Measurements from ENCODE around the gene PLCD3. TPM values are rescaled to one million over a fixed set of nuclear protein-coding genes. Genes with fewer than 3 reads are reported as not detected.
A peak's percentile ranks its signal among the peaks of the same experiment; 100 is the strongest.

PLCD3 gene
- polyA plus RNA-seq, 4 donors = 24.3 to 38.3 (median 27.9) TPM

- DNase-seq (ENCODE audit: low read depth in 4 of 4, low spot score in 3 of 4) = no peak
Measured at GRCh38 chr17:45106096-45106495, 26.2 kb downstream of the PLCD3 start.

- no peak for DNase-seq (ENCODE audit: low read depth in 4 of 4, low spot score in 3 of 4)
Measured at GRCh38 chr17:45104907-45105624, 27.2 kb downstream of the PLCD3 start.

DNA sequence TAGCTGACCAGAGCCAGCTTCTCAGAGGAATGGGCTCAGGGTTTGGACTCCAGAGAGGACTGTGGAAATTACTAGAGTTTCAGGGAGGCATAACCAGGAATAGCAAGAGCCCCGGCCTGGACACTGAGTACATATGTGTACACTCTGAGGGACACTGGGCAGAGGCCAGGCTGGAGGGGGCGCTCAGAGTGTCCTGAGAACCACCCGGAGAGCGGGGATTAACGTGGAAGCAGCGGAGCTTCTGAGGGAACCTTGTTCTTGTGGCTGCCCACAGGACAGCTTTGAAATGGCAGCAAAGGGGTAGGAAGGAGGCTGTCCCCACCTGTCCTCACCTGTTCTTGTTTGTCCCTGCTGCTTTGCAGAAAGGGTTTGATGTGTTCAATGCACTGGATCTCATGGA is 27.8 kb downstream of the PLCD3 start:
- DNase-seq (ENCODE audit: low read depth in 4 of 4, low spot score in 3 of 4) = no peak

GRCh38 chr17:45104029-45104428 is 28.3 kb downstream of the PLCD3 start:
- no peak for DNase-seq (ENCODE audit: low read depth in 4 of 4, low spot score in 3 of 4)

DNA sequence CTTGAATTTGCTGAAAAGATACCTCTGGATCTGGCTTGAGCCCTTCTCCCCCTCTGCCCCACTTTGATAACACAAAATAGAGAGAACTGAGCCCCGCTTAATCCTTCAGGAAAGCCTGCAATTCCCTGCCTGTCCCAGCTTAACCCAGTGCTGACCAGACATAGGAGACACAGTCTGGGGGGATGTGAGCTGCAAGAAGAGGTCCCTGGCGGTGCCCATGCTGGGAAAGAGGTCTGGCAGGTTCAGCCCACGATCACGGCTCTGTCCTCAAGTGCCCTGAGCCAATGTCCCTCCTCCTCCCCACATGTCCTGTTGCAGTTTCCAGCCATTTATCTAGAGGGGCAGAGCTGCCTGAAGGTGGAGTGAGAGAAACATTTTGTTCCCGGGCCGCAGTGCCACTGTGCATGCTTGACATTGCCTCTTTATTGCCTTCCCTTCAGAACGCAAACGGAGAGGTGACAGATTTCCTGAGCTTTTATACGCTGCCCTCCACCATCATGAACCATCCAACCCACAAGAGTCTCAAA is 29.0 kb downstream of the PLCD3 start:
- no peak for DNase-seq (ENCODE audit: low read depth in 4 of 4, low spot score in 3 of 4)

DNA sequence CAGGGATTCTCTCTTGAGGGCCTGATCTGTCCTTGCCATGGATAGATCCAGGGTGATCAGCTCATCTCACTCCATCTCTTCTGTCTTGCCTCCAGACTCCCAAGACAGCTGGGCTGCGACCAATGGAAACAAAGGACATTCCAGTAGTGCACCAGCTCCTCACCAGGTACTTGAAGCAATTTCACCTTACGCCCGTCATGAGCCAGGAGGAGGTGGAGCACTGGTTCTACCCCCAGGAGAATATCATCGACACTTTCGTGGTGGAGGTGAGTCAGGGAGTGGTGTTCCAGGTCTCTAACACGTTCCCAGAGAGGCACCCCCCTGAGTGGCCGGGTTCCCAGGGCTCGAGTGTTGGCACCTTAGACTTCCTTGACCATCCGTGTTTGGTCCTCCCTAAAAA is 29.5 kb downstream of the PLCD3 start:
- DNase-seq (ENCODE audit: low read depth in 4 of 4, low spot score in 3 of 4) = no peak

DNA sequence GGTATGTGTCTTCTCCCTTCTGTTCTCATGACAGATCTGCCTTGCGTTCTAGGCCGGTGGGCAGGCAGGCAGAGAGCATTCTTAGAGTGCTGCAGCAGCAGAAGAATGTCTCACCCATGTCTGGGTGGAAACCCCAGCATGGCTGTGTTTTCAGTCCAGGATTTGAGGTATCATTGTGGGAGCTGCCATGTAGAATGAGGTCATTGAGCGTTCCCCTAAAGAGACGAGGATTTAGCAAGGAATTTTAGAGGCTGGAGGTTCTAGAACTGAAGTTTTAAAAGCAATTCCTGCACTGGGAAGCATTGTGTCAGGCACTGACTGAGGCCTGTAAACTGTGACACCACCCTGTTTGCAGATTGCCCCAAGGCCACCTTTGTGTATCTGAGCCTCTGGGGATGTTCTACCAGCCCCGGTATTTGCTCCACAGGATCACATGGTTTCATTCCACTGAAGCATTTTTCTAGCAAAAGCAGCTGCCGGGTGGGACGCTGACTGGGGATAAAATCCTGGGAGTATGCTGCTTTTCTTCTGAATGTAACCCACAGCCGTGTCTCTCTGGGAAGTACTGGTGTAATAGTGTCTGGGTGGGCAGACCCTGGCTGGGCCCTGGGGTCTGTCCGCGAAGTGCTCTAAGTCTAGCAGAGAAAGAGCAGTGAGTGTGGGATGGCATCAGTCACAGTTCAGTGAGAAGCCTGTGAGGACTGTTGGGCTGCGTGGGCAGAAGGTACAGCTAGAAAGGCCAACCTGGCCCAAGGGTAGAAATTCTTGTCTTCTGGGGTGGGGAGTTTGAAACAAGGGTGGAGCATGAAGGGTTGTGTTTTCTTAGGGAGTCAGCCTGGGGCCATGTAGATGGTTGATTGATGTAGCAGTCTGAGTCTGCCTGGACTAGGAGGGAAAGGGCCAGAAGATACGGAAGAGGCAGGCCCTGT is 30.2 kb downstream of the PLCD3 start:
- no peak for DNase-seq (ENCODE audit: low read depth in 4 of 4, low spot score in 3 of 4)

DNA sequence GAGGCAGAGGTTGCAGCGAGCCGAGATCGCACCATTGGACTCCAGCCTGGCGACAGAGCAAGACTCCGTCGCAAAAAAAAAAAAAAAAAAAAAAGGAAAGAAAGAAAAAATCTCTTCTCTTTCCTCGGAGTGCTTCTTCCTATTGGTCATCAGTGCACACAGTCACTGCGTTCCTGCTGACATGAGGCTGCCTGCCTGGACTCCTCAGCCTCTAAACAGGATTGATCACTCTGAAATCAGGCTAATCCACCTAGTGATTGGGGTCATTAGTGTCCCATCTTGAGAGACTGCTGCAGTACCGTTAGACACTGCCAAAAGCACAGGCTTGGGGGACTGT is 30.8 kb downstream of the PLCD3 start:
- DNase-seq (ENCODE audit: low read depth in 4 of 4, low spot score in 3 of 4) = no peak

DNA sequence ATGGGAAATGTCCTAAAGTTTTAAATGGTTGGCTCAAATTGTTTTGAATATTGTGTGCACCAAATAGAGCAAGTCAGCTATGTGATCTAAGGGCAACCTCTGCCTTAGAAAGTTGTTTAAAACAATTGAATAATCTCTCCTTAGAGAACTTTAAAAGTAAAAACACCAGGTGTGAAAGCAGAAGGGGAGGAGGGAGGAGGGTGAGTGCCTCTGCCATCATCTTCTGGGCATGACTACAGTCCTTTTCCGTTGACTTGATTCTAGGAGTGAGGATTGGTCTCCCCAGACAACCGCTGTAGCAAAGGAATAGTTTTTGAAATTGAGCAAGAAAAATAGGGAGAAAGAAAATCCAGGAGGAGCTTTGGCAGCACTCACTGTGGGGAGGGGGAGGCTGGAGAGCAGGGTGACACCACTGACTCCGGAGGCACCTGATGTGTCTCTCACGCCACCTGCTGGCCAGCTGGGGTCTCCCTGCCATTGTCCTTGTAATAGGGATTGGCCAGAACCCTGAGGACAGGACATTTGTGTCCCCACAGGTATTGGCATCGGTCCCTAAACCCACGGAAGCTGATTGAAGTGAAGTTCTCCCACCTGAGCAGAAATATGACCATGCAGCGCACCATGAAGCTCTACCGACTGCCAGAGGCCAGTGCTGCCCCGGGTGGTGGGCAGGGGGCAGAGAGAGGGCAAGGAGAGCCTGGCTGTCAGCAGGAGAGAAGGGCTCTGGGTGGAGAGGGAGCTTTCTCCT is 33.3 kb downstream of the PLCD3 start:
- peak; percentile 61 to 69 (median 65) for DNase-seq (ENCODE audit: low read depth in 4 of 4, low spot score in 3 of 4)

DNA sequence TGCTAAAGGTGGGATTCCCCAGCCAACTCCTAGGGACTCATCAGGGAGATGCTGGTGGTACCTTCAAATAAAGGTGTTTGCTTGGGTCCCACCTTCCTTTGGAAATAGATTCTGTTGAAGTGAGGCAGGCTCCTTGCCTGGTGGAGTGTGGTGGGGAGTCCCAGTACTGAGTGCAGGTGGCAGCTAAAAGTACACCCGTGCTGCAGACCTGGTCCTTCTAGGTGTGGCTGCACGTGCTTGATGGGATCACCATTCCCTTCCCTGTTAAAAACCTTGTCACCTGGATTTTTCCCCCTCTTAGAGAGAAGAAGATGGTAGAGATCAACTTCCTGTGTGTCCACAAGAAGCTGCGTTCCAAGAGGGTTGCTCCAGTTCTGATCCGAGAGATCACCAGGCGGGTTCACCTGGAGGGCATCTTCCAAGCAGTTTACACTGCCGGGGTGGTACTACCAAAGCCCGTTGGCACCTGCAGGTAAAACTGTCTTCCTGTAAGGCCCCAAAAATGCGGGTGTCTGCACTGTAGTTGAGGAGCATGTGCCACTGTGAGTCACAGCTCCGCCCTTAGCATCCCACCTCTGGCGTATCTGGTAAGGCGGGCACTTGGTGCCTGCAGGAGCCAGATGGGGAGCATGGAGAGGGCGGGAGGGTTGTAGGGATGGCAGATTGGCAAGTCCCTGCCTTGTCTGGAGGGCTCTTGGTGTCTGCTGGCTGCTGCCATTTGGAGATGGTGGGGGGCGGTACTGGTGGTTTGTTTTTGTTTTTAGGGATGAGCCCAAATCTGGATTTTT is 34.0 kb downstream of the PLCD3 start:
- DNase-seq (ENCODE audit: low read depth in 4 of 4, low spot score in 3 of 4) = no peak

- no peak for DNase-seq (ENCODE audit: low read depth in 4 of 4, low spot score in 3 of 4)
Measured at GRCh38 chr17:45096926-45097325, 35.4 kb downstream of the PLCD3 start.

DNA sequence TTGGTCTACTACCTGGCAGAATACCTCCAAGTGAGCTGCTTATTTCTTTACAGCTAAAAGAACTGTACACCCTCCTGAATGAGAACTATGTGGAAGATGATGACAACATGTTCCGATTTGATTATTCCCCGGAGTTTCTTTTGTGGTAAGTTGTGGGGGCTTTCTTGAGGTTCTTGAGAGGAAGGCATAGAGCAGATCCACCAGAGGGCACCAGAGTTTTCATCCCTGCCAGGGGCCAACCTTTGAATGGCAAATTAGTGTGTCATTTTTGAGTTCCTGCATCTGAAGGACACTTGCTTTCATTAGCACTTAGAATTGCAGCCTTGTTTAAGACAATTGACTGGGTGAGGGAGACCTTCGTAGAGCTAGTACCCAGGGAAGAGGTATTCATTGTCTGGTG is 36.2 kb downstream of the PLCD3 start:
- no peak for DNase-seq (ENCODE audit: low read depth in 4 of 4, low spot score in 3 of 4)

GRCh38 chr17:45093444-45094110 is 38.7 kb downstream of the PLCD3 start:
- no peak for DNase-seq (ENCODE audit: low read depth in 4 of 4, low spot score in 3 of 4)

DNA sequence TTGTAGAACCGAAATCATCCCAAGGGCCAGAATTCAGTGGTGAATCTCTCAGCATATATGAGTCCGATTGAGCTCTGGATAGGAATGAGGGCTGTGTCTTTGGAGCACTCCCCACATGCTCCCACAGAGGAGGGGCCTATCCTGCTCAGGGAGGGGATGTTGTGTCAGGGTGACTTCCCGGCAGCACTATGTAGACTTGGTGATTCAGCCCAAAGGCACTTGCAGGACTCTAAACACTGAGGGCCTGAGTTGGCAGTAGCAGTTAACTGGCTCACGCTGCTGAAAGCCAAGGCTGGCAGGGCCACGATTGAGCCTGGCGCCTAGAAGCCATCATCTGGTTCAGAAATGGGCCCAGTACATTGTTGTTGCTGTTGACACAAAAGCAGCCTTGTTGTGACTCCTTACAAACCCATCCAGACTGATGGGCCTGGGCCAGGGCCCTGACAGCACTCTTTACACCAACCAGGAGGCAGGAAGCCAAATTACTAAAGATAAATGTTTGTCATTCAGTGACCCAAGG is 39.3 kb downstream of the PLCD3 start:
- no peak for DNase-seq (ENCODE audit: low read depth in 4 of 4, low spot score in 3 of 4)

DNA sequence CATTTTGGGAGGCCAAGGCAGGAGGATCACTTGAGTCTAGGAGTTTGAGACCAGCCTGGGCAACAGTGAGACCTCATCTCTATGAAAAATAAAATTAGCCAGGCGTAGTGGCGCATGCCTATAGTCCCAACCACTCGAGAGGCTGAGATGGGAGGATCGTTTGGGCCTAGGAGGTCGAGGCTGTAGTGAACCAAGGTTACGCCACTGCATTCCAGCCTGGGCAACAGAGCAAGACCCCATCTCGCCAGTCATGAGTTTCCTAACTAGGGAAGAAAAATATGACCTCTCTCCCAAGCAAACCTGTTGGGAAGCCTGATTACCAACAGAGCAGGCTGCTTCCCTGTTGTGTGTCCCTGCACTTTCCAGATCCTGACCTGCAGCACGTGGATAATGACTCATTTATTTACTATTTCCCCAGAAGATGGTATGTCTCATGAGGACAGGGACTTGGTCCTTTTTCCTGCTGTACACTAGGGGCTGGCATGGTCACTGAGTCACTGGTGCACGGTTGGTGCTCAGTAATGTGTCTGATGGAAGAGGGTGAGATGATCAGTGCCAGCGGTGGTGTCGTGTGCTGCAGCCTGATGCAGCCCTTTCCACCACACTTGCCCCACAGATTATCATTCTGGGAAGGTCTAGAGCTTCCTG is 40.4 kb downstream of the PLCD3 start:
- DNase-seq (ENCODE audit: low read depth in 4 of 4, low spot score in 3 of 4) = no peak

GRCh38 chr17:45090711-45091110 is 41.6 kb downstream of the PLCD3 start:
- DNase-seq (ENCODE audit: low read depth in 4 of 4, low spot score in 3 of 4) = no peak

DNA sequence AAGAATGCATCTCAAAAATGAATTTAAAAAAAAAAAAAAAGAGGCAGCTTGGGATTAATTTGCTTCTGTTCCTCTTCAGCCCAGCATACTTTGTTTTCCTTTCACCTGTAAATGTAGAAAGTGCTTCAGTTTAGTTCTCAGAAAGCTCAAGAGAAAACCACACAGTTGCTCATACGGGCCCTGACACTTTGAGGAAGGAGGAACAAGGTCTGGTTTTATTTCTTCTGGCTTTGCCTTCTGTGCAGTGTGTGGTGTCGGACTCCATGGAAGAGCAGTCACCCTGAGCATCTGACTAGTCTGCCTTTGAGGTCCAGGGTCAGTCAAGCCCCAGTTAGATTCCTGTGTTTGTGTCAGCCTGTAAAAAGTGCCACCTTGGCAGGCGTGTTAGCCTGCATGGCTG is 43.6 kb downstream of the PLCD3 start:
- DNase-seq (ENCODE audit: low read depth in 4 of 4, low spot score in 3 of 4) = no peak

GRCh38 chr17:45087978-45088377 is 44.3 kb downstream of the PLCD3 start:
- DNase-seq (ENCODE audit: low read depth in 4 of 4, low spot score in 3 of 4) = no peak

GRCh38 chr17:45087504-45087975 is 44.8 kb downstream of the PLCD3 start:
- no peak for DNase-seq (ENCODE audit: low read depth in 4 of 4, low spot score in 3 of 4)
